ENCODE results near the gene MAEL.

Gene MAEL

GRCh38 chr1:167057241-167057688, 68.2 kb downstream of the MAEL start:
- DNase-seq = peak; percentile 10

GRCh38 chr1:167059045-167059808, 70.1 kb downstream of the MAEL start:
- DNase-seq = peak; percentile 42

GRCh38 chr1:167059809-167060107, 70.7 kb downstream of the MAEL start:
- DNase-seq = no peak

- DNase-seq = peak; percentile 8
Measured at GRCh38 chr1:167060141-167061072, 71.3 kb downstream of the MAEL start.

- no peak for DNase-seq
Measured at GRCh38 chr1:167061073-167061464, 72.0 kb downstream of the MAEL start.

- no peak for DNase-seq
Measured at GRCh38 chr1:167064621-167065020, 75.5 kb downstream of the MAEL start.

DNA sequence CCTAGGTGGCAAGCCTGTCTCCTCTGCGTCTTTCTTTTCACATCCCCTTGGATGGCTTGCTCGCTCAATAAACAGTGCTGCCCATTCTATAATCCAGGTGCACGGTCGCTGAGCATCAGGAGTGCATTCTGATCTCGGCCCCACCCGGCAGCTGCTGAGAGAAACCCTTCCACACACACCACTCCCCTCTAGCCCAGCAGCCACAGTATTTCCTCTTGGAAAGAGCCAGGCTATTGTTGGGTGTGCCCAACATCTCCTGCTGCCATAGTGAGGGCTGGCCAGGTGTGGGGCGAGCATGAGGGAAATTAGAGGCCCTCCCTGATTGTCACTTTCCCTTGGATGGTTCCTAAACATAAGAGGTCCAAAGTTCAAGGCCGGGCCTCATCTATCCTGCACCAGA, 76.4 kb downstream of the MAEL start:
- DNase-seq = no peak

DNA sequence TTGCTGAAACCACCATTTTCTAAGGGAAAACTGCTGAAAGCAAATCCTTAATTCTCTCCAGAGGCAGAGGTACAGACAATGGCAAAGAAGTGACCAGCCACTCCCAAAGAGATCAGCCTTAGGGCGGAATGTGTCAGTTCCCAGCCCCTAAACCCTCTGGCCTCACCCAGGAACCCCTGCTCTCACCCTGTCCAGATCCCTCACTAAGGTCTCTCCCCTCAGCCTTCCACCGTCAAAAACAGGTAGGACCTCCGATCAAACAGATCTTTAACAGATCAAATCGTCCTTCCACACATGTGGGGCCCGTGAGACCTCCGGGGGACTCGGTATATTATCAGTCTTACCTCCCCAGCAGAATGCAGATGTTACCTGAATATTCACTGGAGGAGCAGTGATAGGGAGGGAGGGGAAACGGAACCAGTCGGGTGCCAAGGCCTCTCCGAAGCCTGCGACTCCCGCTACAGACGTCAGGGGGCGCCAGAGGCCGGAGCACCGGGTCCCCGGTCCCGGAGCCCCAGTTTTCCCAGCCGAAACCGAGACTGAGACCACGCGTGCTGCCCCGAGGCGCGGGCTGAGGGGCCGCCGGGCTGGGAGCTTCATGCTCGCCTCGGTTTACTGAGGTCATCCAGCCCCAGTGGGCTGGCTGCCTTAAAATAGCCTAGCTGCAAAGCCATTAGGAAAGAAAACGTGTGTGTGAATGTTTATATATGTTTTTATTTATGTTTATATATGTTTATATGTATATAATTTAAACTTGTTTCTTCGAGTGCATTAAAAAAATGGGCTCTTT, 77.4 kb downstream of the MAEL start:
- DNase-seq = peak; percentile 23

- no peak for DNase-seq
Measured at GRCh38 chr1:167067904-167068303, 78.8 kb downstream of the MAEL start.

DNA sequence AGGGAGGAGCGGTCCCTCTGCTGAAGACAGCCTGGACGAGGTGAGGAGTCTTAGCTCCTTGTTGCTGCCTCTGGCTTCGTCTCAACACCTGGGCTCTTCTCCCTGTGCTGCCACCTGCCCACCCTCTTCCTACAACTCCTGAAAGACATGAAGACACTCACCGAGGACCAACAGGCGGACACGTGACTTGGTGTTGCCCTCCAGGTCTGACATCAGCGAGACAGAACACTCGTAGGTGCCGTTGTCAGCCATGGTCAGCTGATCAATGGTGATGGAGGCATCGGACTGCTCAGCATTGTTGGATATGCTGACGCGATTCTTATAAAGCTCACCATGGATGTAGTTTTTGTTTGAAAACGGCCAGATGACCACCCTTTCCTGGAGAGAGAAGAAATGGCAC, 79.7 kb downstream of the MAEL start:
- no peak for DNase-seq

- DNase-seq = no peak
Measured at GRCh38 chr1:167071286-167071685, 82.2 kb downstream of the MAEL start.
